ENCODE data around the gene TRPC6. TPM values are rescaled to one million over a fixed set of nuclear protein-coding genes. Genes with fewer than 3 reads are reported as not detected.

The TRPC6 gene
- total RNA-seq, 1 experiment from 2014 or later: not detected

DNA sequence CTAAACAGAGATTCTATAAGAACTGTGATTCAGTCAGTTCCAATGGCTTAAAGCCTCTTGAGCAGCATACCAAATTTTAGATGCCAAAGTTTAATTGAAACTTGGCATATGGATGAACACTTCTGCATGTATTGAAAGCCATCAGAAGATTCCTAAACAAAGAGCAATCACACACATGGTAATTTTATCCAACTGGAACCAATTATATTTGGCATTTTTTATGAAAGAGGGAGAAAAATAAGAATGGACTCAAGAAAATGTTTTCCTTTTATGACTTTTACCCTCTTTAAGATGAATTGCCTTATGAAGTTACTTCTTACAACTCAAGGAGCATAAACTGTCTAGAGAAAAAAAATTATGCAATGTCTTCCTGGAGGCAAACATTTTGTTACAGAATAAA lies 7.4 kb downstream of the TRPC6 start:
- no peaks in the 10 kb centered on the region for H4K20me1 ChIP-seq (ENCODE audit: low read length)
- H3K4me2 ChIP-seq (ENCODE audit: low read length): no peak overlapping the region
- intact Hi-C loops (cut with micrococcal nuclease): no loop called here
- no peaks in the 10 kb centered on the region for H3K4me1 ChIP-seq (ENCODE audit: insufficient read depth, low read length)
- CTCF ChIA-PET: no interaction called here
- no peak for TF ChIP-seq EZH2phosphoT487 (IDR thresholded peaks at IDR 0.05; ENCODE audit: borderline replicate concordance, low read length)
- no peak for TF ChIP-seq EZH2 (IDR thresholded peaks at IDR 0.05; ENCODE audit: low read length, unreplicated experiment)
- TF ChIP-seq, protein P1, sequence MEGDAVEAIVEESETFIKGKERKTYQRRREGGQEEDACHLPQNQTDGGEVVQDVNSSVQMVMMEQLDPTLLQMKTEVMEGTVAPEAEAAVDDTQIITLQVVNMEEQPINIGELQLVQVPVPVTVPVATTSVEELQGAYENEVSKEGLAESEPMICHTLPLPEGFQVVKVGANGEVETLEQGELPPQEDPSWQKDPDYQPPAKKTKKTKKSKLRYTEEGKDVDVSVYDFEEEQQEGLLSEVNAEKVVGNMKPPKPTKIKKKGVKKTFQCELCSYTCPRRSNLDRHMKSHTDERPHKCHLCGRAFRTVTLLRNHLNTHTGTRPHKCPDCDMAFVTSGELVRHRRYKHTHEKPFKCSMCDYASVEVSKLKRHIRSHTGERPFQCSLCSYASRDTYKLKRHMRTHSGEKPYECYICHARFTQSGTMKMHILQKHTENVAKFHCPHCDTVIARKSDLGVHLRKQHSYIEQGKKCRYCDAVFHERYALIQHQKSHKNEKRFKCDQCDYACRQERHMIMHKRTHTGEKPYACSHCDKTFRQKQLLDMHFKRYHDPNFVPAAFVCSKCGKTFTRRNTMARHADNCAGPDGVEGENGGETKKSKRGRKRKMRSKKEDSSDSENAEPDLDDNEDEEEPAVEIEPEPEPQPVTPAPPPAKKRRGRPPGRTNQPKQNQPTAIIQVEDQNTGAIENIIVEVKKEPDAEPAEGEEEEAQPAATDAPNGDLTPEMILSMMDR (conservative IDR thresholded peaks at IDR 0.05; ENCODE audit: low read depth, low read length): no peak
- POLR2A ChIA-PET (ENCODE audit: unreplicated experiment): no interaction called here
- H3K36me3 ChIP-seq (ENCODE audit: low read depth, low read length): no peaks in the 10 kb centered on the region
- H3K27me3 ChIP-seq (ENCODE audit: low read length): peaks cover 38% of the 10 kb centered on the region
- H2AFZ ChIP-seq (ENCODE audit: low read length): no peak overlapping the region
- no peaks in the 10 kb centered on the region for H3K9me2 ChIP-seq (replicated peaks; ENCODE audit: low read length)
- no peaks in the 10 kb centered on the region for H3K79me2 ChIP-seq (ENCODE audit: low read length)
- no peaks in the 10 kb centered on the region for H3F3A ChIP-seq (ENCODE audit: low read length, unreplicated experiment)
- DNase-seq (no peak), ATAC-seq (no peak)
- no TSS peak for BruUV-seq (replicated peaks)
- no peak overlapping the region for H3K4me3 ChIP-seq (ENCODE audit: low read length)
- no peak overlapping the region for H3K9ac ChIP-seq (ENCODE audit: low read length)
- no peaks in the 10 kb centered on the region for H3K9me3 ChIP-seq (ENCODE audit: low read length)
- no peak overlapping the region for H3K27ac ChIP-seq (ENCODE audit: low read length)

DNA sequence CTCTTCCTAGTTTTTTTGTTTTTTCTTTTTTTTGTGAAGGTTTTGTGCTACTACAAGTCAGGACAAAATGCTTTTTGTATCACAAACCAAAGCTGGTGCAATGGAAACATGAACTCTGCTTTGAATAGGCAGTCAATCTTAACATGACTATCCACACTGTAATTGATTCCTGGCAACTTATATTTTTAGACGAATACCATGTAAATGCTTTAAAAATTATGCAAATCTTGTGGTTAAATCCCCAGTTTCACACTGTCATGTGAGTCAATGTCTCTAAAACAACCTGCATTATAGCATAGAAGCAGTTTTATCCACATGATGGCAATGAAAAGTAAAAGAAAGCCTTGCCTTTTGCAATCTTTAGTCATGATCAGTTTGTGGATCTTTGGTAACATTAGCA lies 8.9 kb downstream of the TRPC6 start:
- intact Hi-C loops (cut with micrococcal nuclease): no loop called here
- Histone ChIP-seq H3K36me3 (ENCODE audit: low read depth, low read length) (no peaks in the 10 kb centered on the region), H3F3A (ENCODE audit: low read length, unreplicated experiment) (no peaks in the 10 kb centered on the region), H3K4me3 (ENCODE audit: low read length) (no peak overlapping the region), H3K9ac (ENCODE audit: low read length) (no peak overlapping the region), H3K9me2 (replicated peaks; ENCODE audit: low read length) (no peaks in the 10 kb centered on the region), H3K27ac (ENCODE audit: low read length) (no peak overlapping the region), H3K27me3 (ENCODE audit: low read length) (peaks cover 35% of the 10 kb centered on the region), H3K9me3 (ENCODE audit: low read length) (no peaks in the 10 kb centered on the region), H3K4me1 (ENCODE audit: insufficient read depth, low read length) (no peaks in the 10 kb centered on the region), H2AFZ (ENCODE audit: low read length) (no peak overlapping the region), H3K4me2 (ENCODE audit: low read length) (no peak overlapping the region), H4K20me1 (ENCODE audit: low read length) (no peaks in the 10 kb centered on the region), H3K79me2 (ENCODE audit: low read length) (no peaks in the 10 kb centered on the region)
- TF ChIP-seq, protein P1 (conservative IDR thresholded peaks at IDR 0.05; ENCODE audit: low read depth, low read length): no peak
- TF ChIP-seq EZH2phosphoT487 (IDR thresholded peaks at IDR 0.05; ENCODE audit: borderline replicate concordance, low read length): no peak
- BruUV-seq (replicated peaks): no TSS peak
- ATAC-seq (no peak), DNase-seq (no peak)
- POLR2A ChIA-PET (ENCODE audit: unreplicated experiment): no interaction called here
- CTCF ChIA-PET: no interaction called here

DNA sequence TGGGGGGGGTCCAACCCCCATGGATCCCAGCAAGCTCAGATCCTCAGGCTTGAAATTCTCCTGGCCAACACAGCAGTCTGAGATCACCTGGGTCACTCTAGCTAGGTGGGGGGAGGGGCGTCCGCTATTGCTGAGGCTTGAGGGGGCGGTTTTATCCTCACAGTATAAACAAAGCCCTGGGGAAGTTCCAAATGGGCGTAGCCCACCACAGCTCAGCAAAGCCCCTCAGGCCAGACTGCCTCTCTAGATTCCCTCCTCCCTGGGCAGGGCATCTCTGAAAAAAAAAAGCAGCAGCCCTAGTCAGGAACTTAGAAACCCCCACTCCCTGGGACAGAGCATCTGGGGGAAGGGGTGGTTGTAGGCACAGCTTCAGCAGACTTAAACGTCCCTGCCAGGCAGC lies 16.7 kb downstream of the TRPC6 start:
- Histone ChIP-seq H3K4me3 (ENCODE audit: low read length) (no peak overlapping the region), H4K20me1 (ENCODE audit: low read length) (no peaks in the 10 kb centered on the region), H3K9ac (ENCODE audit: low read length) (no peak overlapping the region), H3K36me3 (ENCODE audit: low read depth, low read length) (no peaks in the 10 kb centered on the region), H3K79me2 (ENCODE audit: low read length) (no peaks in the 10 kb centered on the region), H3K27ac (ENCODE audit: low read length) (no peak overlapping the region), H3K4me1 (ENCODE audit: insufficient read depth, low read length) (no peaks in the 10 kb centered on the region), H3K9me2 (replicated peaks; ENCODE audit: low read length) (no peaks in the 10 kb centered on the region), H2AFZ (ENCODE audit: low read length) (no peak overlapping the region), H3K4me2 (ENCODE audit: low read length) (no peak overlapping the region), H3K27me3 (ENCODE audit: low read length) (0 out of 2 replicates have a peak, but pooled peaks cover 14% of the 10 kb centered on the region), H3F3A (ENCODE audit: low read length, unreplicated experiment) (no peaks in the 10 kb centered on the region), H3K9me3 (ENCODE audit: low read length) (no peaks in the 10 kb centered on the region)
- ChIA-PET CTCF (no interaction called here), POLR2A (ENCODE audit: unreplicated experiment) (no interaction called here)
- no peak for DNase-seq
- intact Hi-C loops (cut with micrococcal nuclease): no loop called here
- TF ChIP-seq EZH2phosphoT487 (IDR thresholded peaks at IDR 0.05; ENCODE audit: borderline replicate concordance, low read length) (no peak), EZH2 (IDR thresholded peaks at IDR 0.05; ENCODE audit: low read length, unreplicated experiment) (no peak)
- TF ChIP-seq, protein P1 (conservative IDR thresholded peaks at IDR 0.05; ENCODE audit: low read depth, low read length): no peak
- no peak for ATAC-seq
- no TSS peak for BruUV-seq (replicated peaks)

Data from PC-3 (cell line).